CD4-positive, alpha-beta T cell (primary cell): ENCODE results near the gene MSI2. TPM values are rescaled to one million over a fixed set of nuclear protein-coding genes. Genes with fewer than 3 reads are reported as not detected.

Experiments
- ATAC-seq: fragments of 200-7000 bp; cut with Tn5 transposase; one replicate; pipeline ENCODE4 v1.10.0; 2022; ENCODE audit warnings: mild to moderate bottlenecking; ENCODE audit not compliant: poor library complexity
- CTCF ChIA-PET: fragments of 350-600 bp; sonication (Branson Sonifier 250); formaldehyde crosslinking; loops from one replicate; lab custom pipeline; 2021; ENCODE audit warnings: antibody characterized with exemption, inconsistent platforms; lab: Charles Lee
- POLR2A ChIA-PET: fragments of 350-600 bp; sonication (Branson Sonifier 250); formaldehyde crosslinking; loops from one replicate; lab custom pipeline; 2021; ENCODE audit warnings: antibody characterized with exemption, inconsistent platforms; lab: Charles Lee
- DNase-seq, 14 experiments: peaks; one replicate each; pipeline ENCODE4 v3.0.0-alpha.2; 2013 to 2020; ENCODE audit warnings: mixed read lengths in 2 of 14
- H3K27ac ChIP-seq, 2 donors: one replicate each; pipeline versions ENCODE4 v1.5.1 to v1.7.0; 2013; ENCODE audit warnings: low read length in 2 of 2, low read depth in 1 of 2, mild to moderate bottlenecking in 1 of 2
- H3K27me3 ChIP-seq, 2 experiments: 1 replicate in 1 of 2; 2 replicates in 1 of 2; pipeline versions ENCODE4 v1.6.1 to v1.7.0; 2013; ENCODE audit warnings: low read length in 2 of 2, control low read depth in 1 of 2, mild to moderate bottlenecking in 1 of 2, moderate library complexity in 1 of 2; ENCODE audit not compliant: insufficient read depth in 2 of 2, control insufficient read depth in 1 of 2
- H3K36me3 ChIP-seq: one replicate; pipeline ENCODE4 v1.6.1; 2013; ENCODE audit warnings: low read length, control low read depth; ENCODE audit not compliant: insufficient read depth
- H3K4me1 ChIP-seq: one replicate; pipeline ENCODE4 v1.6.1; 2013; ENCODE audit warnings: low read length, control low read depth; ENCODE audit not compliant: insufficient read depth
- H3K4me3 ChIP-seq: one replicate; pipeline ENCODE4 v1.5.1; 2013; ENCODE audit warnings: mild to moderate bottlenecking, low read length, moderate library complexity
- H3K9me3 ChIP-seq, 2 experiments: 1 replicate in 1 of 2; 2 replicates in 1 of 2; pipeline versions ENCODE4 v1.6.1 to v1.7.0; 2013; ENCODE audit warnings: low read length in 2 of 2, mild to moderate bottlenecking in 2 of 2, control low read depth in 1 of 2, moderate library complexity in 1 of 2; ENCODE audit not compliant: control insufficient read depth in 1 of 2, insufficient read depth in 1 of 2
- H3K27ac Mint-ChIP-seq: one replicate; pipeline ENCODE4 v1.8.0; 2020; ENCODE audit warnings: mixed read lengths
- H3K27me3 Mint-ChIP-seq: one replicate; pipeline ENCODE4 v1.8.0; 2021; ENCODE audit warnings: mixed read lengths
- H3K36me3 Mint-ChIP-seq: one replicate; pipeline ENCODE4 v1.8.0; 2021; ENCODE audit warnings: low read depth, mixed read lengths
- H3K4me1 Mint-ChIP-seq: one replicate; pipeline ENCODE4 v1.8.0; 2021; ENCODE audit warnings: low read depth, mixed read lengths
- H3K4me3 Mint-ChIP-seq: one replicate; pipeline ENCODE4 v1.8.0; 2020; ENCODE audit warnings: mild to moderate bottlenecking, mixed read lengths
- H3K9me3 Mint-ChIP-seq: one replicate; pipeline ENCODE4 v1.8.0; 2020; ENCODE audit warnings: mixed read lengths
- CTCF ChIP-seq: fragments of 200-600 bp; IDR thresholded peaks from one replicate; pipeline ENCODE4 v1.8.0; 2022; ENCODE audit warnings: antibody characterized with exemption, mild to moderate bottlenecking
- intact Hi-C, 2 experiments: fragments of 100-400 bp; cut with DNase I in 1 of 2; cut with micrococcal nuclease in 1 of 2; formaldehyde crosslinking; loops; one replicate each; pipeline versions ENCODE4 v1.15.1 to v1.9.0; 2023 to 2025; cut with DNase I, micrococcal nuclease
- total RNA-seq, 174 experiments: library from RNA in 2 of 174; stranded (reverse) in 2 of 174; gene quantifications; one replicate each; pipeline ENCODE4 v1.2.3 and lab custom pipeline; 2021 to 2026

The MSI2 gene
- total RNA-seq, 2 experiments from 2014 or later: 129 to 132 TPM

DNA sequence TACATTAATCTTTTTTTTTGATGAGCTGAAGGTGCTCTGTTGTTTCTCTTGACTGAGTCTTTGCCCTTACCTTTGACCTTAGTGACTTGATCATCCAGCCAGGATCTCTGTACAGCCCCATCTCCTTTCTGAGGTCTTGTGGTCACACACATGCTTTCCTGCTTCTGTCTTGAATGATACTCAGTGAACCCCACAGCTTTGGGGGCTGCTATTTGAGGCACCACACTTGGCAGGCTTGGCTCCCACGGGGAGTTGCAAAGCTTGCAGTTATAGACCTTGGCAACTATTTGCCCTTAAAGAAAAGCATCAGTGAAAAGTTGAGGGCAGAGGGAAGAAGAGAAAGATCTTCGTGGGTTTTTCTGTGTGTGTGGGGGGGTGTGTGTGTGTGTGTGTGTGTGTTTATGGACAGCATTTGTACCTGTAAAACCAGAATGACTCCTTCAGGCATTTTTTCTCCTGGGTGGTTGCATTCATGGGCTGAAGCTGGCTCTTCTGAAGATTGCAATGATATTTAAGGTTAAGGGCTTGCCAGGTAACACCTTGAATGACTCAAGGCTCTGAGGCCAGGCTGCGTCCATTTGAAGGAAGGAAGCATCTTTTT is 101.6 kb downstream of the MSI2 start:
- no peaks in the 10 kb centered on the region for H3K9me3 Mint-ChIP-seq
- Histone ChIP-seq H3K4me3 (no peak overlapping the region), H3K27ac (no peak overlapping the region), H3K9me3 (no peaks in the 10 kb centered on the region), H3K27me3 (no peaks in the 10 kb centered on the region), H3K4me1 (peaks cover 25% of the 10 kb centered on the region), H3K36me3 (no peaks in the 10 kb centered on the region)
- ChIA-PET CTCF (interaction anchor here (0.6 to 1.3 kb wide), 2 partner anchors 14 to 115 kb away, joined by 3 to 6 read pairs; no protein-coding TSS in a partner anchor), POLR2A (no interaction called here)
- intact Hi-C loops: no loop called here
- no peak overlapping the region for H3K27ac Mint-ChIP-seq
- ATAC-seq (no peak), DNase-seq (no peak)
- TF ChIP-seq CTCF: no peak
- H3K4me1 Mint-ChIP-seq: peaks cover 62% of the 10 kb centered on the region
- no peak overlapping the region for H3K4me3 Mint-ChIP-seq
- peaks cover 7% of the 10 kb centered on the region for H3K36me3 Mint-ChIP-seq
- no peaks in the 10 kb centered on the region for H3K27me3 Mint-ChIP-seq

DNA sequence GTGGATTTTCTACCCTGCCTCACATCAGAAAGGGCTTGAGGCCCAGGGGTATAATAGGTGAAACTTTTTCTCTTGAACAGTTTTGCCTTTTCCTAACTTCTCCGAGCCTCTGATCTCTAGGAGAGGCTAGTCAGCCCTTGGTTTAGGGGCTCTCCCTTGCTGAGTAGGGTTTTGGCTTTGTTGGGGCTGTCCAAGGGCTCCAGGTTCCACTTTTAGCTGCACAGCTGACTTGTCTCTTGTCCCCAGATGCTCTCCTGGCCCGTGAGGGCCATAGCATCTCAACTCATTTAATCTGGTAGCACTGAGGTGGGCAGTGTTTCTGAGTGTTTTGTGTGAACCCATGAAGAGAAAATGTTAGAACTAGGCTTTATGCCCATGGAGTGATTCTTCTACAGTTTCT is 103.9 kb downstream of the MSI2 start:
- Mint-ChIP-seq H3K9me3 (no peaks in the 10 kb centered on the region), H3K27me3 (no peaks in the 10 kb centered on the region), H3K27ac (no peak overlapping the region), H3K4me1 (peaks cover 47% of the 10 kb centered on the region), H3K36me3 (peaks cover 9% of the 10 kb centered on the region), H3K4me3 (no peak overlapping the region)
- ChIA-PET CTCF (no interaction called here), POLR2A (no interaction called here)
- Histone ChIP-seq H3K4me3 (no peak overlapping the region), H3K36me3 (no peaks in the 10 kb centered on the region), H3K4me1 (peaks cover 18% of the 10 kb centered on the region), H3K9me3 (no peaks in the 10 kb centered on the region), H3K27me3 (no peaks in the 10 kb centered on the region), H3K27ac (no peak overlapping the region)
- DNase-seq: no peak
- intact Hi-C loops: no loop called here
- no peak for ATAC-seq
- TF ChIP-seq CTCF: no peak

DNA sequence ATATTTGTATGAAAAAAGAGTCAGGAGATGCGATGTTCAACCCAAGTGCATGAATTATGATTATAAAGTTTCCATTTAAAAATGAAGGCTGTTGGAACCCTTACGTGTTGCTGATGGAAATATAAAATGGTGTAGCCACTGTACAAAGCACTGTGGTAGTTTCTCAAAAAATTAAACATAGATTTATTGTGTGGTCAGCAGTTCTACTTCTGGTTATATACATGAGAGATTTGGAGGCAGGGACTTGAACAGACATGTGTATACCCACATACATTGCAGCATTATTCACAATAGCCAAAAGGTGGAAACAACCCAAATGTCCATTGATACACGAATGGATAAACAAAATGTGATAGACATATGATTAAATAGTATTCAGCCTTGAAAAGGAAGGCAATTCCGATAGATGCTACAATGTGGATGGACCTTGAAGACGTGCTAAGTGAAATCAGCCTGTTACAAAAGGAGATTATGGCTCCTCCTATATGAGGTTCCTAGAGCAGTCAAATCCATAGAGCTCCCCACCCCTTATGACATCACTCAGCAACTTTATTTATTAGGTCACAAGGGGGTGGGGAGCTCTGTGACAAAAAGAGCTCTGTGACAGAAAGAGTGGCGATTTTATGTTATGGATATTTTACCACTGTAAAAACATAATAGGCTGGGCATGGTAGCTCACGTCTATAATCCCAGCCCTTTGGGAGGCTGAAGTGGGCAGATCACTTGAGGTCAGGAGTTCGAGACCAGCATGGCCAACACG is 106.7 kb downstream of the MSI2 start:
- POLR2A ChIA-PET: no interaction called here

More for the DNA sequence above, 106.7 kb downstream of the MSI2 start:
- H3K27ac Mint-ChIP-seq: no peak overlapping the region
- H3K4me1 Mint-ChIP-seq: peaks cover 27% of the 10 kb centered on the region
- intact Hi-C loops: no loop called here
- Histone ChIP-seq H3K4me3 (no peak overlapping the region), H3K27ac (no peak overlapping the region), H3K36me3 (no peaks in the 10 kb centered on the region), H3K27me3 (no peaks in the 10 kb centered on the region), H3K9me3 (no peaks in the 10 kb centered on the region), H3K4me1 (peaks cover 3% of the 10 kb centered on the region)
- no peaks in the 10 kb centered on the region for H3K9me3 Mint-ChIP-seq
- CTCF ChIA-PET: no interaction called here
- no peak for TF ChIP-seq CTCF
- DNase-seq (no peak), ATAC-seq (no peak)
- H3K36me3 Mint-ChIP-seq: peaks cover 12% of the 10 kb centered on the region
- H3K27me3 Mint-ChIP-seq: no peaks in the 10 kb centered on the region
- H3K4me3 Mint-ChIP-seq: no peak overlapping the region
